Pancreas (tissue), 10 donors: Measurements from ENCODE around the gene RALGDS. TPM values are rescaled to one million over a fixed set of nuclear protein-coding genes. Genes with fewer than 3 reads are reported as not detected.

Experiments
- ATAC-seq, 4 donors: fragments of 200-7000 bp; cut with Tn5 transposase; one replicate each; pipeline versions ENCODE4 v1.8.0 to v1.9.1; 2020; ENCODE audit warnings: mild to moderate bottlenecking in 4 of 4, moderate library complexity in 4 of 4
- DNase-seq, 6 donors: peaks; one replicate each; pipeline ENCODE4 v3.0.0-alpha.2; 2020
- FAIRE-seq: peaks from 2 replicates; lab custom pipeline; 2012; peaks lifted over from hg19 to GRCh38; lab: Jason Lieb, UNC
- H3K27ac ChIP-seq, 4 donors: fragments of 200-600 bp; sonication (generic); 1 replicate in 3 of 4; 2 replicates in 1 of 4; pipeline versions ENCODE4 v1.5.0 to v1.8.0; 2020
- H3K27me3 ChIP-seq, 4 donors: fragments of 200-600 bp; one replicate each; pipeline ENCODE4 v1.8.0; 2021
- H3K36me3 ChIP-seq, 3 donors: fragments of 200-600 bp; sonication (generic) in 1 of 3; one replicate each; pipeline versions ENCODE4 v1.5.0 to v1.8.0; 2020 to 2021
- H3K4me1 ChIP-seq, 3 donors: fragments of 200-600 bp; one replicate each; pipeline ENCODE4 v1.8.0; 2021
- H3K4me3 ChIP-seq, 4 donors: fragments of 200-600 bp; sonication (generic) in 2 of 4; one replicate each; pipeline versions ENCODE4 v1.5.0 to v1.8.0; 2020 to 2021
- H3K9me3 ChIP-seq, 4 donors: fragments of 200-600 bp; one replicate each; pipeline ENCODE4 v1.8.0; 2021
- CTCF ChIP-seq, 4 donors: fragments of 200-600 bp; sonication (generic) in 3 of 4; IDR thresholded peaks; one replicate each; pipeline versions ENCODE4 v1.5.0 to v1.8.0; 2021; ENCODE audit warnings: antibody characterized with exemption in 4 of 4
- WGBS, 2 donors: extraction: QIAGEN DNeasy Blood & Tissue Kit; methylation state at CpG; one replicate each; pipeline ENCODE4 v1.1.7; 2013; 5-methylcytosine and 5-hydroxymethylcytosine counted together
- intact Hi-C, 3 donors: fragments of 100-400 bp; cut with DNase I; formaldehyde crosslinking; loops; one replicate each; pipeline versions ENCODE4 v1.11.1 to v1.14.2; 2022
- polyA plus RNA-seq, 2 donors: library from polyadenylated mRNA; stranded (reverse); fragments of 200-250 nt; gene quantifications; one replicate each; pipeline ENCODE4 v1.2.3, GENCODE V29; 2013
- total RNA-seq, 6 donors: library from RNA; stranded (reverse); fragmentation: NEBNext Ultra II Directional in 4 of 6; extraction: Animal tissue kit (Norgen Biotek cat#: 25700) in 4 of 6; gene quantifications; one replicate each; pipeline versions ENCODE4 v1.2.1 to v1.2.4, GENCODE V29; 2021 to 2023
- donor health status: healthy with polysubstance abuse.
- donor health status: DM: no; HTN: no; CAD: no; lungs with moderate emphysema.
- donor health status: DM: no; HTN: no; CAD: no.
- donor health status: control.
- donor health status: control.
- donor health status: Bipolar disorder and iron deficiency.
- donor health status: DM: yes; HTN: yes; CAD: no.
- donor health status: DM: no; HTN: no; CAD: no.
- donor health status: DM: no; HTN: no; CAD: no.
- donor health status: DM: yes; HTN: yes; CAD: no.

RALGDS gene
- total and polyA plus RNA-seq, 8 donors, result 16.1 to 69.7 (median 20.5) TPM

GRCh38 chr9:133122935-133123611, 2.0 kb upstream of the RALGDS start:
- TF ChIP-seq CTCF (IDR thresholded peaks at IDR 0.05), result no peak
- WGBS, 2 donors, result 63 to 69% methylated on average over 19 of the region's 19 CpGs
- Histone ChIP-seq H3K4me1 (peaks cover 20 to 49% (median 24%) of the 10 kb centered on the region in 3 donors), H3K27me3 (no peaks in the 10 kb centered on the region), H3K27ac (peak overlapping the region in 2 of 4 donors; percentile 2 to 89), H3K36me3 (no peaks in the 10 kb centered on the region), H3K9me3 (no peaks in the 10 kb centered on the region), H3K4me3 (no peak overlapping the region)
- intact Hi-C loops, result no loop called here
- FAIRE-seq, result no peak
- no peak for DNase-seq
- no peak for ATAC-seq

GRCh38 chr9:133122605-133122934, 1.5 kb upstream of the RALGDS start:
- Histone ChIP-seq H3K27me3 (no peaks in the 10 kb centered on the region), H3K4me3 (no peak overlapping the region), H3K9me3 (no peaks in the 10 kb centered on the region), H3K36me3 (no peaks in the 10 kb centered on the region), H3K4me1 (peaks cover 19 to 49% (median 29%) of the 10 kb centered on the region in 3 donors), H3K27ac (peak overlapping the region in 1 of 4 donors; percentile 89)
- 82 to 88% methylated on average over 4 of the region's 4 CpGs for WGBS, 2 donors
- intact Hi-C loops, result no loop called here
- no peak for FAIRE-seq
- DNase-seq, result no peak
- no peak for ATAC-seq
- no peak for TF ChIP-seq CTCF (IDR thresholded peaks at IDR 0.05)

GRCh38 chr9:133121915-133122550, 993 bp upstream of the RALGDS start:
- intact Hi-C loops, result no loop called here
- WGBS, 2 donors, result 83 to 96% methylated on average over 8 of the region's 8 CpGs
- peaks cover 21 to 51% (median 29%) of the 10 kb centered on the region in 3 donors for H3K4me1 ChIP-seq
- H3K4me3 ChIP-seq, result no peak overlapping the region
- no peaks in the 10 kb centered on the region for H3K9me3 ChIP-seq
- H3K36me3 ChIP-seq, result no peaks in the 10 kb centered on the region
- no peaks in the 10 kb centered on the region for H3K27me3 ChIP-seq
- TF ChIP-seq CTCF (IDR thresholded peaks at IDR 0.05), result no peak
- no peak for FAIRE-seq
- peak overlapping the region; percentile 52 to 89 (median 64) for H3K27ac ChIP-seq
- peak in 2 of 4 donors; percentile 1 to 3 for ATAC-seq
- no peak for DNase-seq

- ATAC-seq (peak; percentile 0 to 25 (median 7)), FAIRE-seq (no peak), DNase-seq (peak in 3 of 6 donors; percentile 48 to 85 (median 73))
- no peaks in the 10 kb centered on the region for H3K27me3 ChIP-seq
- TF ChIP-seq CTCF (IDR thresholded peaks at IDR 0.05), result no peak
- H3K4me1 ChIP-seq, result peaks cover 20 to 44% (median 26%) of the 10 kb centered on the region in 3 donors
- peak overlapping the region; percentile 67 to 83 (median 68) for H3K4me3 ChIP-seq
- H3K36me3 ChIP-seq, result no peaks in the 10 kb centered on the region
- WGBS, 2 donors, result 0 to 1% methylated on average over 43 to 66 of the region's 66 CpGs
- peak overlapping the region; percentile 67 to 87 (median 77) for H3K27ac ChIP-seq
- no peaks in the 10 kb centered on the region for H3K9me3 ChIP-seq
- intact Hi-C loops, result no loop called here
These were observed 391 bp downstream of the RALGDS start for GRCh38 chr9:133120501-133121197.
